ENCODE results near the gene TMEFF1.

GRCh38 chr9:100601216-100601615 is 128.3 kb downstream of the TMEFF1 start:
- TF ChIP-seq USF1 (IDR thresholded peaks at IDR 0.05; ENCODE audit: borderline replicate concordance, extremely low read length, insufficient read depth, low read depth, low read length) (no peak), MAX (IDR thresholded peaks at IDR 0.05; ENCODE audit: low read depth, low read length) (no peak), ATF3 (IDR thresholded peaks at IDR 0.05; ENCODE audit: borderline replicate concordance, extremely low read depth, low read depth, low read length) (no peak), EP300 (IDR thresholded peaks at IDR 0.05; ENCODE audit: borderline replicate concordance in 1 of 2, control insufficient read depth in 1 of 2, low read depth in 2 of 2, low read length in 2 of 2) (no peak), ZNF274 (IDR thresholded peaks at IDR 0.05; ENCODE audit: insufficient read depth, insufficient read length) (no peak)

Measured in GM12878 (cell line).